HL-60 (cell line): ENCODE data around the gene CRTC3.

ENCODE experiments used
- CTCF ChIP-seq: IDR thresholded peaks from one replicate; pipeline ENCODE4 v1.5.1; 2011; ENCODE audit warnings: low read length, control low read depth, inconsistent platforms; ENCODE audit not compliant: insufficient read depth
- GABPA ChIP-seq: IDR thresholded peaks from 2 replicates; pipeline ENCODE4 v1.6.1; 2012; ENCODE audit warnings: low read depth
- POLR2AphosphoS5 ChIP-seq: IDR thresholded peaks from 2 replicates; pipeline ENCODE4 v1.6.1; 2012; ENCODE audit warnings: low read depth
- REST ChIP-seq: IDR thresholded peaks from 2 replicates; pipeline ENCODE4 v1.6.1; 2012; ENCODE audit warnings: low read depth; ENCODE audit not compliant: insufficient replicate concordance
- SPI1 ChIP-seq: IDR thresholded peaks from 2 replicates; pipeline ENCODE4 v1.6.1; 2012; ENCODE audit warnings: low read depth, mild to moderate bottlenecking, borderline replicate concordance

- TF ChIP-seq CTCF: no peak
- no peak for TF ChIP-seq POLR2AphosphoS5
- no peak for TF ChIP-seq GABPA
- TF ChIP-seq REST: no peak
- no peak for TF ChIP-seq SPI1
Observed at GRCh38 chr15:90681056-90681455, 151.3 kb downstream of the CRTC3 start.
